GM18526 (cell line): ENCODE measurements around the gene TAS1R2.

ENCODE experiments used
- POLR2A ChIP-seq: IDR thresholded peaks from 3 replicates; pipeline ENCODE4 v1.6.1; 2011; ENCODE audit not compliant: insufficient read length; ENCODE audit errors: extremely low read depth

The TAS1R2 gene

DNA sequence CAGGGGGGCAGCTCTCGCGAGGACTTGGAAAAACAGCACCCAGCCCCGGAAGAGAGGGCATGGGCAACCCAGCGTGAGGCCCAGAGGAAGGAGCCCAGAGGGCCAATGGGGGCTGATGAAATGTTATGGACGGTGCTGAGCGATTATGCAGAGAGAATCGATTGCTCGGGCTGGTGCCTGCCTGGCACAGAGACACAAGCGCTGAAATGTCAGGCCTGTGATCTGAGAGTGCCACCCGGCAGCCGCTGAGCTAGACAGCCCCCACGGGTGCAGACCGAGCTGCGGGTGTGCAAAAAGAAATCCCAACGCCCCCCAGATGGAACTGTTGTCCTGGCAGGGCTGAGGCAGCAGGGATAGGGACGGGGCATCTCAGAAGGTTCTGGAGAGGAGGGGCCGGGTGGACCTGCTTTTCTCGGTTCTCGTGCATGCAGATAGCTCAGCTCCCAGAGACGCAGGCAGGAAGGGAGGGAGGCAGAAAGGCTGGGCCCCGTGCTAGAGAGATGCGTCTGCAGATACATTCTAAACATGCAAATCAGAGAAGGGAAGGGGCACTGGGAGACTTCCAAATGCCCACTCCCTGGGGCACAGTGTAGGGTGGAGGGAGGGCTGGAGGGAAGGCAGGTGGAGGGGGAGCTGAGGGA, 41.5 kb downstream of the TAS1R2 start:
- TF ChIP-seq POLR2A: no peak

GRCh38 chr1:18817316-18817715, 42.1 kb downstream of the TAS1R2 start:
- TF ChIP-seq POLR2A: no peak

- TF ChIP-seq POLR2A: no peak
Measured at GRCh38 chr1:18816808-18817207, 42.7 kb downstream of the TAS1R2 start.

DNA sequence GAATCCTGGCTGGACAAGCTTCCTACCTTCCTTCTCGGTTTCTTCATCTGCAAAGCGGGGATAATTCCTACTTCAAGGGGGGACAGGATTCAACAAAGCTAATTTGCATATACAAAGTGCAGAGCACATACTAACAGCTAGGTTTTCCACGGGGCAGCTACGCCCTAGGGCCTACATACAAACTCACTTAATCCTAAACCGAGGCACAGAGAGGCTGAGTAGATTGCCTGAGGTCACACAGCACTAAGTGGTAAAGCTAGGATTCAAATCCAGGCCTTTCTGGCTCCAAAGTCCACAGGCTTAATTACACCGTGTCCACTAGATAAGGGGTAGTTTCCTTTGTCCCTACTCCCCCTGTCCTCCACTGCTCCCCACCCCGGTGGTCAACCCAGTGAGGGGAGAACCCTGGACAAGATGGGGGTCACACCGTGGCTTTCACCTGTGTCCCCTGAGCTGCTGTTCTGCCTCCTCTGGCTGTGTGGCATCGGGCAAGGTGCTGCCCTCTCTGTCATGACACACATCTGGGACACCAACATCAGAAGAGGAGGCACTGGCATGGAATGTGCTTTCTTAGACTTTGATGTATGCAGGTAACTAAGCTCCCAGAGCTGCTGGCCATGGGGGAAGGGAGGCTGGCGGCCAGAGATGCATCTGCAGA, 44.5 kb downstream of the TAS1R2 start:
- TF ChIP-seq POLR2A: no peak

- TF ChIP-seq POLR2A: no peak
Measured at GRCh38 chr1:18814425-18814824, 45.0 kb downstream of the TAS1R2 start.

GRCh38 chr1:18812453-18812939, 47.0 kb downstream of the TAS1R2 start:
- no peak for TF ChIP-seq POLR2A

- no peak for TF ChIP-seq POLR2A
Measured at GRCh38 chr1:18811733-18812452, 47.6 kb downstream of the TAS1R2 start.

DNA sequence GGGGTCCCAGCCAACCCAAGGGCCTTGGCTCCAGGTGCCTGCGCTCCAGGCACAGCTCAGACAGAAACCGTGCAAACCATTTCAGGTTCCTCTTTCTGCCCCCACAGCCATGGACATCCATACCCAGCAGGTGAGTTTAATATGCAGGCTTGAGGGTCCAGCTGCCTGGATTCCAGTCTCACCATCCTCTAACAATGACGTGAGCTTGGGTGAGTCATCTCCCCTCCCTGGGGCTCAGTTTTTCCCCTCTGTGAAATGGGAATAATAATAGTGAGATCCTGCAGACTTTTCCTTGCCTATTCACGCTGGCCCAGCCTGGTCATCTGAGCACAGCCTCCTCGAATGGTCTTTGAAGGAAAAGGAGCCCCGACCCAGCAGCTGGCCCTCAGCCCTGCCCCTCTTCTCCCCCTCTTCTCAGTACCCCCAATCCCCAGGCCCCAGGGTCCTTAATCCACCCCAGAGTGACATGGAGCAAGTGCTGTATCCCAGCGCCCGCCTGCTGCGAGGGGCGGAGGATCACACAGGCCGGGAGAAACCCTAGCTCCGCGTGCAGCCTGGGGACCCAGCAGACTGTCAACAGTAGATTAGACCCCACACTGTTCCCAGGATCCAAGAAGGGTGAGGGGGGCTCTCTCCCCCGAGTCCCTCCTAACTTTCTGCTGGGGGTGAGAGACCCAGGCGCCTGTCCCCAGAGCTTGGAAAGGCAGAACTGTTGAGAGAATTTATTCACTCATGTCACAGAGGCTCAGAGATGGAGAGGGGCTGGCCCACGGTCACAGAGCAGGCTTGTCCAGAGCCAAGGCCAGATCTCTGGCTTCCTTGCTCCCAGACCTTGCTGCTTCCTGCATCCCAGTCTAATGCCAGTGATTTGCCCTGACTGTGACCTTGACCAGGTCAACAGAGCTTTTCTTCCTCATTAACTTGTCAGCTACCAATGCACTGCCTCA, 49.2 kb downstream of the TAS1R2 start:
- TF ChIP-seq POLR2A: no peak

DNA sequence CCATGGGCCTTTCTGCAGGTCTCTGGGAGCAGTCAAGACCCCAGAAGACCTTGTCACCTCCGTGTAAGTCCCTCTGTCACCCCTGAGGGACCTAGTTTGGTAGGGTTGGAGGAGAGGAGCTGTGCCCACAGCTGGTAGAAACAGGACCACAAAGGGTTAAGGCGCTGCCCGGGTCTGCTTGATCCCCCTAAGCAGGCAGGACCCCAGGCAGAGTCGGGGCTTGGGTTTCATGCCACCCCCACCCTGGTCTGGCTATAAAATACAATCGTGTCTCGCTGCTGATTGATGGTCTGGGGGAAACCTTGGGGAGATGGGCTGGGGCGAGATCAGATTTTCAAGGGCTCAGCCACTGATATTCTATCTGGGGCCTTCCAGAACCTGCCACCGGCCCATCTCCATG, 50.9 kb downstream of the TAS1R2 start:
- no peak for TF ChIP-seq POLR2A

DNA sequence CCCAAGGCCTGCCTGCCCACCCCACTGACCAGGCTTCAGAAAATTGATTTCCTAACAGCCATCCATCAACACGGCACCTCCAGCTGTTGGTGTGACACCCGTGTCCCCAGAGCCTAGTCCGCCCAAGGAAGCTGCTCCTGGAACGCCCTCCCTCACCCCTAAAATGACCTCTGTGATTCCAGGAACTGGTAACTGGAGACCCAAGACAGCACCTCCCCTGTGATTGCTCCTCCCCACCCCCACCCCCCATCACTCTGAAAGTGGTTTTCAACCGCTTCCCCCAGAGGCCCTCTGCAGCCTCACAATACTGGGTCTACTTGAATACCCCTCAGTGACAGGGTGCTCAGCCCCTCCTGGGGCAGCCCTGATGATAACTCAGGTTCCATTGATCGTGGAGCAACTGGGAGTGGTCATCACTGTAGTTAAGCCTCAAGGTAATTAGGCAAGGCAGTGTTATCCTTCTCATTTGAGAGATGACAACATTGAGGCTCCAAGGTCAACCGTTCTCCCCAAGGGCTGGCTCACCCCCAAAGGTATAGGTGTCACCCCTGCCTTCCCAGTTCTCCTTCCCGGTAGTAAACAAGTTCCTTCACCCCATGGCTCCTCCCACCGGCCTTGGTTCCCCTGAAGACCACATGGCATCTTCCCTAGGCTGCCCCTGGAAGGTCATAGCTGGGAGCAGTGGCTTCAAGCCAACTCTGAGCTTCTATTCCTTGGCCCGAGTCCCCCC, 52.0 kb downstream of the TAS1R2 start:
- no peak for TF ChIP-seq POLR2A

GRCh38 chr1:18805925-18806849, 53.3 kb downstream of the TAS1R2 start:
- TF ChIP-seq POLR2A: no peak

DNA sequence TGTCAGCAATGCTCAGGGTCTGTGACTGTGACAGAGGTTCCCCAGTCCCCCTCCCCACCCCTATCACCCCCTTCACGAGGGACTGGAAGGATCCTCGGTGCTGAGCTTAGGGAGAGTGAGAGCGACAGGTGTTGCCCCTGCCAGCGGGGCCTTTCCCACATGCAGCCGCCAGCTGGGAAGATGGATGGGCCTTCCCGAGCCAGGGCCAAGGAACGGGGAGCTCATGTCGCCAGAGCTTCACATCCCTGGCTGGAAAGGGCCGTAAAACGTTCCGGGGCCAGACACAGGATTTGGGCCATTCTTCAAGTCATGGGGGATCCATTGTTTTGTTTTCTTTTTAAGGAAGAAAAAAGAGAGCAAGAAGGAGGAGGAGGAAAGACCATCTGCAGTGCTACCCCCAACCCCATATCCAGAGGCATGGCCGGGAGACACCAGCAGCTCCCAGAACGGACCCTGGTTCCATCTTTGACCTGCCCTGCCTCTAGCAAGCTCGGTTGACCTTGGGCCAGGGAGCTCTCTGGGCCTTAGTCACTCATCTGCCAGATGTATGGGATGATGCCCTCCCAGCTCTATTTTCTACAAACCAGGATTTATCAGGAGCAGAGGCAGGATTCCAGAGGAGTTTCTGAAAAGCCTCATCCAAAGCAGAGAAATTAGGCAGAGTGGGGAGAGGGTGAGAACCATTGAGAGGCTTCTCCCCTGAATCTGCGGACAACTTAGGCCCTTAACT, 54.1 kb downstream of the TAS1R2 start:
- no peak for TF ChIP-seq POLR2A

GRCh38 chr1:18803851-18804250, 55.6 kb downstream of the TAS1R2 start:
- no peak for TF ChIP-seq POLR2A
